Esophagus squamous epithelium (tissue), 4 donors: ENCODE results near the gene KSR1.

Experiments used
- POLR2A ChIP-seq, 4 donors: fragments of 450-650 bp; IDR thresholded peaks; one replicate each; pipeline ENCODE4 v1.6.1; 2017; ENCODE audit warnings: antibody characterized with exemption in 4 of 4, mild to moderate bottlenecking in 4 of 4, moderate library complexity in 3 of 4
- TF ChIP-seq, protein P1 (sequence below), 6 experiments: fragments of 450-650 bp in 4 of 6; fragments of 200-600 bp in 2 of 6; sonication (generic) in 2 of 6; IDR thresholded peaks; one replicate each; pipeline ENCODE4 v1.5.1; 2016 to 2019; ENCODE audit warnings: antibody characterized with exemption in 6 of 6, mild to moderate bottlenecking in 4 of 6, moderate library complexity in 4 of 6

DNA sequence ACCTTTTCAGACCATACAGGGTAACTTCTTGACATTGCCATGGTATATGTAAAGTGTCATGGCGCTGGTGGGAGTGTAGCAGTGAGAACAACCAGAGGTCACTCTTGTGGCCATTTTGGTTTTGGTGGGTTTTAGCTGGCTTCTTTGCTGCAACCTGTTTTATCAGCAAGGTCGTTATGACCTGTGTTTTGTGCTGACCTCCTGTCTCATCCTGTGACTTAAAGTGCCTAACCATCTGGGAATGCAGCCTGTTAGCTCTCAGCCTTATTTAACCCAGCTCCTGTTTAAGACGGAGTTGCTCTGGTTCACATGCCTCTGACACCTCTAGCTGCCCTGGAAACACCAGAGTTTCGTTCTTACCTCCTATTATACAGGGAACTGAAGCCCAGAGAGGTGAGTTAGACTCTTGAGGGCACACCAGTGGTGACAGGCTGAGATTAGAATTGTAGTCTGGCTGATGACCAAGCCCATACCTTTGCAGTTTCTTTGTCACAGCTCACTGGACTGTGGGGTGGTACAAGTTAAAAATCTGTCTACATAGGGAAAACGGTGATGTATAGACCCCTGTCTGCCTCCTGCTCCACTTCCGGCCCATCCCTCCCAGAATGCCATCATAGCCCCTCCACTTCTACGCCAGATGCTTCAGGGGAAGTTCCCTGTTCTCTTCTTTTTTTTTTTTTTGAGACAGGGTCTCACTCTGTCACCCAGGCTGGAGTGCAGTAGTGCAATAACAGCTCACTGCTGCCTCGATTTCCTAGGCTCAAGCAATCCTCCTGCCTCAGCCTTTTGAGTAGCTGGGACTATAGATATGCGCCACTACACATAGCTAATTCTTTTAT lies 21.0 kb downstream of the KSR1 start:
- TF ChIP-seq, protein P1, sequence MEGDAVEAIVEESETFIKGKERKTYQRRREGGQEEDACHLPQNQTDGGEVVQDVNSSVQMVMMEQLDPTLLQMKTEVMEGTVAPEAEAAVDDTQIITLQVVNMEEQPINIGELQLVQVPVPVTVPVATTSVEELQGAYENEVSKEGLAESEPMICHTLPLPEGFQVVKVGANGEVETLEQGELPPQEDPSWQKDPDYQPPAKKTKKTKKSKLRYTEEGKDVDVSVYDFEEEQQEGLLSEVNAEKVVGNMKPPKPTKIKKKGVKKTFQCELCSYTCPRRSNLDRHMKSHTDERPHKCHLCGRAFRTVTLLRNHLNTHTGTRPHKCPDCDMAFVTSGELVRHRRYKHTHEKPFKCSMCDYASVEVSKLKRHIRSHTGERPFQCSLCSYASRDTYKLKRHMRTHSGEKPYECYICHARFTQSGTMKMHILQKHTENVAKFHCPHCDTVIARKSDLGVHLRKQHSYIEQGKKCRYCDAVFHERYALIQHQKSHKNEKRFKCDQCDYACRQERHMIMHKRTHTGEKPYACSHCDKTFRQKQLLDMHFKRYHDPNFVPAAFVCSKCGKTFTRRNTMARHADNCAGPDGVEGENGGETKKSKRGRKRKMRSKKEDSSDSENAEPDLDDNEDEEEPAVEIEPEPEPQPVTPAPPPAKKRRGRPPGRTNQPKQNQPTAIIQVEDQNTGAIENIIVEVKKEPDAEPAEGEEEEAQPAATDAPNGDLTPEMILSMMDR (IDR thresholded peaks at IDR 0.05): no peak
- no peak for TF ChIP-seq POLR2A (IDR thresholded peaks at IDR 0.05)
